ENCODE data around the gene HBS1L. TPM values are rescaled to one million over a fixed set of nuclear protein-coding genes. Genes with fewer than 3 reads are reported as not detected.

Gene HBS1L
- total and polyA plus RNA-seq, 10 donors = 12.3 to 66.9 (median 49.7) TPM

DNA sequence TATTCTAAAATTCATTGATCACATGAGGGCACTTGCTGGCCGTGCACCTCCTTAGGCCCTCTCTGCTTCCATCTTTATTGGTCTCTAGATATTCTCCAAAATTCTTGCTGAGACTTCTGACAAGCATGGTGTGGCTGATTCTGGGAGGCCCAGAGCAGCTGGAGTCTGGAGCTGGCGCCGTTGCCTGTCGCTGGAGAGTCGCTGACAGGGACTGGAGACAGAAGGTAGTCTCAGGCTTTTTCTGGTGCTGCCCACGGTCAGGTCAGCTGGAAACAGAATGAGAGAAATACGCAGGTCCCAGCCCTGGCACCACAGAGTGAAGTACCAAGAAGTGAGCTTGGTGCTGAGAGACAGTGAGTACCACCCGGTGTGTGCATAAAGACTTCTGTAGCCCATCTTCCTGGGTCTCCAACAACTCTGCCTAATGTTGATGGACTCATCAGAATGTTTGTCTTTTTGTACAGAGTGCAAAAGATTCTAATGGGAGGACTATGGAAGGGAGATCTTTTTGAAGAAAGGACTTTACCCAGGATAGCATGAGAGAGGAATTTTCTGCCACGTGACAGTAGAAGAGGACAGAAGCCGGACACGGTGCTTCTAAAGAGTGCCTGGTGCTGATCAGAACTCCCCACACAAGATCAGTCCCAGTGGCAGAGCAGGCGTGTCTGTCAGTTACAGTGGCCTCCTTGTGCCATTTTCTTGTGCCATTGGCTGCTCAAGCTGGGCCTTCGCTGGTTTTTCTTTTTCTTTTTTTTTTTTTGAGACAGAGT lies 102.9 kb downstream of the HBS1L start:
- intact Hi-C loops (cut with DNase I; ENCODE audit: low total_unique reads) = no loop called here
- H3K4me3 ChIP-seq = no peak overlapping the region
- 92 to 95% (median 92%) methylated on average over 13 of the region's 13 CpGs for WGBS, 5 donors
- H3K4me1 ChIP-seq = no peaks in the 10 kb centered on the region
- H3K36me3 ChIP-seq = no peaks in the 10 kb centered on the region
- H3K27me3 ChIP-seq (replicated peaks in 1 of 7) = no peaks in the 10 kb centered on the region
- DNase-seq = no peak
- H3K9me3 ChIP-seq = peaks cover 0 to 6% (median 0%) of the 10 kb centered on the region in 8 donors
- TF ChIP-seq, protein P1, sequence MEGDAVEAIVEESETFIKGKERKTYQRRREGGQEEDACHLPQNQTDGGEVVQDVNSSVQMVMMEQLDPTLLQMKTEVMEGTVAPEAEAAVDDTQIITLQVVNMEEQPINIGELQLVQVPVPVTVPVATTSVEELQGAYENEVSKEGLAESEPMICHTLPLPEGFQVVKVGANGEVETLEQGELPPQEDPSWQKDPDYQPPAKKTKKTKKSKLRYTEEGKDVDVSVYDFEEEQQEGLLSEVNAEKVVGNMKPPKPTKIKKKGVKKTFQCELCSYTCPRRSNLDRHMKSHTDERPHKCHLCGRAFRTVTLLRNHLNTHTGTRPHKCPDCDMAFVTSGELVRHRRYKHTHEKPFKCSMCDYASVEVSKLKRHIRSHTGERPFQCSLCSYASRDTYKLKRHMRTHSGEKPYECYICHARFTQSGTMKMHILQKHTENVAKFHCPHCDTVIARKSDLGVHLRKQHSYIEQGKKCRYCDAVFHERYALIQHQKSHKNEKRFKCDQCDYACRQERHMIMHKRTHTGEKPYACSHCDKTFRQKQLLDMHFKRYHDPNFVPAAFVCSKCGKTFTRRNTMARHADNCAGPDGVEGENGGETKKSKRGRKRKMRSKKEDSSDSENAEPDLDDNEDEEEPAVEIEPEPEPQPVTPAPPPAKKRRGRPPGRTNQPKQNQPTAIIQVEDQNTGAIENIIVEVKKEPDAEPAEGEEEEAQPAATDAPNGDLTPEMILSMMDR (IDR thresholded peaks at IDR 0.05 in 8 of 11, conservative IDR thresholded peaks at IDR 0.05 in 3 of 11) = no peak
- TF ChIP-seq POLR2AphosphoS5 (IDR thresholded peaks at IDR 0.05) (no peak), POLR2A (IDR thresholded peaks at IDR 0.05) (no peak)
- H3K27ac ChIP-seq = no peak overlapping the region

DNA sequence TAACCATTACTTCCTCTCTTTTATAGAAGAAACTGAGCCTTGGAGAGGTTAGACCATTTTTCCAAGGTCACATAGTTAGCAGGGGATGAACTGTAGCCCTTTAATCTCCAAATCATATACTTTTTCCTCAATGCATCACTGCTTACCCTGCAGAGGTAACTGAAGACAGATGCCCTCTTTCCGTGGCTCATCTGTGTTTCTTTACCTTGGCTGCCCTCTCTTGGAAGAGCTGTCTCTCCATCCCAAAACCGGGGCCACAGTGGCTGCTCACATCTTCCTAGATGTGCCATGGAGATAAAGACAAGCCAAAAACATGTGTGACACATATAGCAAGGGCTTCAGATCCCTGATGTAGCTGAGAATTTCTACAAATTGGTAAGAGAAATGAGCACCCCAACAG lies 104.1 kb downstream of the HBS1L start:
- intact Hi-C loops (cut with DNase I; ENCODE audit: low total_unique reads) = no loop called here
- Histone ChIP-seq H3K9me3 (peaks cover 0 to 7% (median 0%) of the 10 kb centered on the region in 8 donors), H3K4me1 (no peaks in the 10 kb centered on the region), H3K27me3 (replicated peaks in 1 of 7) (no peaks in the 10 kb centered on the region), H3K27ac (no peak overlapping the region), H3K36me3 (no peaks in the 10 kb centered on the region), H3K4me3 (no peak overlapping the region)
- no peak for DNase-seq
- TF ChIP-seq POLR2A (IDR thresholded peaks at IDR 0.05) = no peak
- TF ChIP-seq POLR2AphosphoS5 (IDR thresholded peaks at IDR 0.05) = no peak
- TF ChIP-seq, protein P1 (IDR thresholded peaks at IDR 0.05 in 8 of 11, conservative IDR thresholded peaks at IDR 0.05 in 3 of 11) = no peak
- WGBS, 5 donors = 71 to 87% (median 73%) methylated on average over 2 of the region's 2 CpGs

DNA sequence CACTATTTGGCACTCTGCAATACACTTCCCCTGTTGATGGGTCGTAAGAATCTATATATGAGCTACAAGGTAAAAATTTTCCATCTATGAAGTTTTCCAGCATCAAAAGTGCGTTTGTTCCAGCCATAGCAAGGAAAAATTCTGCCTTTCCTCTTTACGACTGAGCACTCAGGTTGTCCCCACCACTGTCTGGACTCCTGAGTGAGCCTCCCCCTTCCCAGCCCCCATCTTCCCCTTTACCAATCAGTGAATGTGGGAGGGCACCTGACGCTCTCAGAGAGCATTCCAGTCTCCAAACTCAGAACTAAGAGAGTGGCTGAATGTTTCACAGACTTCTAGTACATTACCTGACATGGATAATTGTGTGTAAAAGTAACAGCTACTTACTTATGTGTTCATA lies 104.7 kb downstream of the HBS1L start, which contains the start of gene ALDH8A1:
TSS of gene ALDH8A1 (minus strand) at position 175 of the 400 bp plus-strand sequence. CDS start at position 127, 48 bp downstream.
- Histone ChIP-seq H3K36me3 (no peaks in the 10 kb centered on the region), H3K4me1 (no peaks in the 10 kb centered on the region), H3K4me3 (no peak within 1 kb of the TSS), H3K9me3 (peaks cover 0 to 7% (median 0%) of the 10 kb centered on the region in 8 donors), H3K27me3 (replicated peaks in 1 of 7) (no peaks in the 10 kb centered on the region), H3K27ac (no peak within 1 kb of the TSS)
- 79 to 87% (median 82%) methylated on average over 4 of the region's 4 CpGs for WGBS, 5 donors
- intact Hi-C loops (cut with DNase I; ENCODE audit: low total_unique reads) = loop anchor here (10.0 kb wide), 1 partner anchor 825 kb away; no protein-coding TSS in a partner anchor
- TF ChIP-seq POLR2AphosphoS5 (IDR thresholded peaks at IDR 0.05) (no peak), POLR2A (IDR thresholded peaks at IDR 0.05) (no peak)
- TF ChIP-seq, protein P1 (IDR thresholded peaks at IDR 0.05 in 8 of 11, conservative IDR thresholded peaks at IDR 0.05 in 3 of 11) = no peak
- DNase-seq = no peak

DNA sequence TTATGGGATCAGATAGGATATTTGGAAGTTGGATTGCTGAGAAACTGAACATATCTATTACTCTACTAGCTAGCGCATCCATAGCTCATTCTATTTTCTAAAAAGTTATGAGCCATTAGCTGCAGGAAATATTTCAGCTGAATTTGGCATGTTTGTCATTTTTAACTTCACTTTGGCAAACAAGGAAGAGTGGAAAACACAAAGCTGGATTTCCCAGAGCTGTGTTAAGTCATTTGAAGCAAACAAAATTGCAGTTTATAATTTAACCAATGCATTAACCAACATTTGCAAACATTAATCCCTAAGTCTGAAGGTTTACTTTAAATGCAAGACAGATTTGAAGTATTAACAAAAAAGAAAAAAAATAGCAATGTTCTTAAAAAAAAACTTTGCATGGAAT lies 105.9 kb downstream of the HBS1L start:
- DNase-seq = no peak
- Histone ChIP-seq H3K4me1 (no peaks in the 10 kb centered on the region), H3K27ac (no peak overlapping the region), H3K9me3 (peaks cover 0 to 7% (median 0%) of the 10 kb centered on the region in 8 donors), H3K4me3 (no peak overlapping the region), H3K36me3 (no peaks in the 10 kb centered on the region), H3K27me3 (replicated peaks in 1 of 7) (no peaks in the 10 kb centered on the region)
- intact Hi-C loops (cut with DNase I; ENCODE audit: low total_unique reads) = loop anchor here (10.0 kb wide), 1 partner anchor 824 kb away; no protein-coding TSS in a partner anchor
- TF ChIP-seq POLR2A (IDR thresholded peaks at IDR 0.05) = no peak
- TF ChIP-seq, protein P1 (IDR thresholded peaks at IDR 0.05 in 8 of 11, conservative IDR thresholded peaks at IDR 0.05 in 3 of 11) = no peak
- TF ChIP-seq POLR2AphosphoS5 (IDR thresholded peaks at IDR 0.05) = no peak
- whole genome bisulfite sequencing, 5 donors = 91 to 95% (median 93%) methylated on average over 1 of the region's 1 CpG
